MM.1S (cell line): ENCODE data around the gene MSRB3.

Source experiments
- DNase-seq: peaks from one replicate; pipeline ENCODE4 v3.0.0-alpha.2; 2015
- H2AFZ ChIP-seq: fragments of 300-600 bp; sonication (generic); 2 replicates; pipeline ENCODE4 v1.6.0; 2016; ENCODE audit warnings: antibody characterized with exemption, low read length
- H3F3A ChIP-seq: fragments of 300-600 bp; sonication (generic); 2 replicates; pipeline ENCODE4 v1.6.1; 2016; ENCODE audit warnings: mild to moderate bottlenecking, antibody characterized with exemption, low read length, moderate library complexity, mixed read lengths; ENCODE audit not compliant: insufficient read depth
- H3K27ac ChIP-seq: fragments of 300-600 bp; sonication (generic); 2 replicates; pipeline ENCODE4 v1.5.1; 2016; ENCODE audit warnings: mild to moderate bottlenecking, low read length
- H3K27me3 ChIP-seq: fragments of 300-600 bp; sonication (generic); replicated peaks from 2 replicates; pipeline ENCODE4 v1.6.0; 2016; ENCODE audit warnings: low read length; ENCODE audit not compliant: insufficient read depth
- H3K36me3 ChIP-seq: fragments of 300-600 bp; sonication (generic); replicated peaks from 2 replicates; pipeline ENCODE4 v1.6.1; 2016; ENCODE audit warnings: mild to moderate bottlenecking, low read length, mixed read lengths; ENCODE audit not compliant: insufficient read depth
- H3K4me1 ChIP-seq: fragments of 300-600 bp; sonication (generic); 2 replicates; pipeline ENCODE4 v1.6.1; 2016; ENCODE audit warnings: low read length, mixed read lengths
- H3K4me2 ChIP-seq: fragments of 300-600 bp; sonication (generic); 2 replicates; pipeline ENCODE4 v1.6.0; 2016; ENCODE audit warnings: low read depth, low read length
- H3K4me3 ChIP-seq: fragments of 300-600 bp; sonication (generic); 2 replicates; pipeline ENCODE4 v1.5.1; 2016; ENCODE audit warnings: low read length, mixed read lengths
- H3K79me2 ChIP-seq: fragments of 300-600 bp; sonication (generic); 2 replicates; pipeline ENCODE4 v1.6.1; 2016; ENCODE audit warnings: mixed run types, low read length, mixed read lengths
- H3K9ac ChIP-seq: fragments of 300-600 bp; sonication (generic); 2 replicates; pipeline ENCODE4 v1.6.1; 2016; ENCODE audit warnings: low read length, mixed read lengths
- H3K9me2 ChIP-seq: fragments of 300-600 bp; sonication (generic); replicated peaks from 2 replicates; pipeline ENCODE4 v1.6.1; 2016; ENCODE audit warnings: mild to moderate bottlenecking, low read length, mixed read lengths; ENCODE audit not compliant: insufficient read depth
- H3K9me3 ChIP-seq: fragments of 300-600 bp; sonication (generic); replicated peaks from 2 replicates; pipeline ENCODE4 v1.6.1; 2016; ENCODE audit warnings: mild to moderate bottlenecking, low read length, mixed read lengths; ENCODE audit not compliant: insufficient read depth
- H4K20me1 ChIP-seq: fragments of 300-600 bp; sonication (generic); 2 replicates; pipeline ENCODE4 v1.6.1; 2016; ENCODE audit warnings: mild to moderate bottlenecking, low read length, moderate library complexity, mixed read lengths; ENCODE audit not compliant: insufficient read depth
- CTCF ChIP-seq: fragments of 300-600 bp; sonication (generic); IDR thresholded peaks from 2 replicates; pipeline ENCODE4 v1.5.1; 2016; ENCODE audit warnings: antibody characterized with exemption, low read length, mixed read lengths
- EZH2 ChIP-seq: fragments of 300-600 bp; sonication (generic); optimal IDR thresholded peaks from 2 replicates; pipeline ENCODE3; 2017; ENCODE audit warnings: low read depth, mild to moderate bottlenecking, antibody characterized with exemption, low read length, mixed read lengths
- EZH2phosphoT487 ChIP-seq: fragments of 300-600 bp; sonication (generic); IDR thresholded peaks from 2 replicates; pipeline ENCODE4 v1.6.1; 2018; ENCODE audit warnings: antibody characterized with exemption, low read length

The MSRB3 gene

GRCh38 chr12:65277994-65278575 lies 398 bp upstream of the MSRB3 start:
- Histone ChIP-seq H3K27me3 (no peaks in the 10 kb centered on the region), H3K4me2 (peak overlapping the region; percentile 78), H3K79me2 (peaks cover 14% of the 10 kb centered on the region; the same call in 1 of the 2 replicates), H3K9me3 (no peaks in the 10 kb centered on the region), H3K27ac (no peak overlapping the region), H3K36me3 (no peaks in the 10 kb centered on the region), H3K9me2 (no peaks in the 10 kb centered on the region), H3K4me1 (0 out of 2 replicates have a peak, but pooled peaks cover 2% of the 10 kb centered on the region), H3K9ac (peak overlapping the region; percentile 50; the same call in 1 of the 2 replicates), H3K4me3 (peak overlapping the region; percentile 87), H3F3A (0 out of 2 replicates have a peak, but pooled peaks cover 6% of the 10 kb centered on the region), H2AFZ (peak overlapping the region; percentile 95), H4K20me1 (no peaks in the 10 kb centered on the region)
- no peak for TF ChIP-seq CTCF
- TF ChIP-seq EZH2phosphoT487, result no peak
- no peak for TF ChIP-seq EZH2
- no peak for DNase-seq

DNA sequence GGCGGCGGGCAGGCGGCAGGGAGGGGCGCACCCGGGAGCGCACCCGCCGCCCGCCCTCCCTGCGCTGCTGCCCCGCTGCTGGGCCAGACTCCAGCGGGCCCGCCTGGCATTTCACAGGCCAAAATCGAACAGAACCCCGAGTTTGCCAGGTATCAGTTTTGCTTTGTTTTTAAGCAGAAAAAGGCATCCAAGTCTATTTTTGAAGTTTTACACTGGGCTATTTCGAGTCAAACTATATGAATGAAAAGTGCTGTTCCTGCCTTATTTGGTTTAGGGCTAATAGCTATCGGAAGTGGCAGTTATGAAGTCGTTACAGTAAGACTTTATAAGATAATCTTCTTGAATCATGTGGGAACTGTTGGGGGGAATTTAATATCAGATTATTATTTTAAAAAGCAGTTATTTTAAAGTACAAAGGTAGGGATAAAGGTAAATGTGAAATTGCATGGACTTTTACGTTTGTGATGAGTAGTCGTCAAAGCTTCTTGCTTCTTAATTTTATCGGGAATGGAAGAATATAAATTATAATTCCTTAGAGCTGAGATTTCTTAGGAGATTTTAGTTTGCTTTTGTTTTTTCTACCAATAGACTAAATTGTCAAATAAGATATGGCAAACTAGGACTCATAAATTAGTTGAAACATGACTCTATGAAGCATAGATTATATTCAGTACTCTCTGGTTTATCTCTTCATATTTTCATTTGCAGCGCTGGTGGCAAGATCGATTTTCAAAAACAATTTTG lies 1.1 kb downstream of the MSRB3 start:
- 0 out of 2 replicates have a peak, but pooled peaks cover 2% of the 10 kb centered on the region for H3K4me1 ChIP-seq
- H3K36me3 ChIP-seq, result no peaks in the 10 kb centered on the region
- TF ChIP-seq EZH2, result no peak
- TF ChIP-seq EZH2phosphoT487, result no peak
- no peak for TF ChIP-seq CTCF
- no peaks in the 10 kb centered on the region for H3K9me3 ChIP-seq
- H3F3A ChIP-seq, result 0 out of 2 replicates have a peak, but pooled peaks cover 6% of the 10 kb centered on the region
- peak overlapping the region; percentile 87 for H3K4me3 ChIP-seq
- H2AFZ ChIP-seq, result peak overlapping the region; percentile 95
- no peaks in the 10 kb centered on the region for H3K27me3 ChIP-seq
- H3K4me2 ChIP-seq, result peak overlapping the region; percentile 78
- H4K20me1 ChIP-seq, result no peaks in the 10 kb centered on the region
- peaks cover 14% of the 10 kb centered on the region; the same call in 1 of the 2 replicates for H3K79me2 ChIP-seq
- H3K9me2 ChIP-seq, result no peaks in the 10 kb centered on the region
- peak; percentile 44 for DNase-seq
- peak overlapping the region; percentile 25; the same call in 1 of the 2 replicates for H3K9ac ChIP-seq
- no peak overlapping the region for H3K27ac ChIP-seq

- no peaks in the 10 kb centered on the region for H3K9me3 ChIP-seq
- no peak for TF ChIP-seq EZH2
- TF ChIP-seq EZH2phosphoT487, result no peak
- no peak for TF ChIP-seq CTCF
- H3K4me1 ChIP-seq, result 0 out of 2 replicates have a peak, but pooled peaks cover 2% of the 10 kb centered on the region
- no peak for DNase-seq
- peaks cover 14% of the 10 kb centered on the region; the same call in 1 of the 2 replicates for H3K79me2 ChIP-seq
- peak overlapping the region; percentile 78; the same call in 1 of the 2 replicates for H3K4me2 ChIP-seq
- H3K27ac ChIP-seq, result no peak overlapping the region
- H3K36me3 ChIP-seq, result no peaks in the 10 kb centered on the region
- no peak overlapping the region for H3K4me3 ChIP-seq
- H3K27me3 ChIP-seq, result no peaks in the 10 kb centered on the region
- H3K9me2 ChIP-seq, result no peaks in the 10 kb centered on the region
- 0 out of 2 replicates have a peak, but pooled peaks cover 6% of the 10 kb centered on the region for H3F3A ChIP-seq
- no peaks in the 10 kb centered on the region for H4K20me1 ChIP-seq
- no peak overlapping the region for H2AFZ ChIP-seq
- no peak overlapping the region for H3K9ac ChIP-seq
Measured at GRCh38 chr12:65280306-65280705, 1.8 kb downstream of the MSRB3 start.
